ENCODE results near the gene NEDD4L.

The NEDD4L gene

DNA sequence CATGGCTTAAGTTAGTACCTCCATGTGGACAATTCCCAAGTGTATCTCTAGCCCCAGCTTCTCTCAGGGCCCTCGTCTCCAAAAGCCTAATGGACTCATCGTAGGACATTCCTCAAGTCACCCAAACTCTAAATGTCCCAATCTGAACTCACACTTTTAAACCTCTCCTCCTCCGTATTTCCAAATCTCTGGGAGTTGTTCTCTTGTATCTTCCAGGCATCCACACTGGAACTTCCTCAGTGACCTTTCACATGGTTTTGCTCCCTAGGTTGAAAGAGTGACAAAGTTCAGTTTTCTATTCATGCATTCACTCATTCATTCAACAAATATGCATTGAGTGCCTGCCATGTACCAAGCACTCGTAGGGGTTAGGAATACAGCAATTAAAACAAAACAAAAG, 364.6 kb downstream of the NEDD4L start:
- Histone ChIP-seq H3K4me2 (ENCODE audit: low read depth, low read length, poor library complexity, severe bottlenecking) (no peak overlapping the region), H3K27ac (ENCODE audit: low read depth, low read length) (no peak overlapping the region), H3K9me2 (replicated peaks; ENCODE audit: insufficient read depth, low read length) (no peaks in the 10 kb centered on the region), H3K36me3 (ENCODE audit: low read length) (no peaks in the 10 kb centered on the region), H3K9me3 (ENCODE audit: insufficient read depth, low read length) (no peaks in the 10 kb centered on the region), H4K20me1 (ENCODE audit: low read depth, low read length) (no peaks in the 10 kb centered on the region), H3K27me3 (ENCODE audit: low read length) (no peaks in the 10 kb centered on the region), H3K4me3 (ENCODE audit: insufficient read depth, low read length, poor library complexity, severe bottlenecking) (no peak overlapping the region), H3F3A (ENCODE audit: insufficient read depth) (no peaks in the 10 kb centered on the region), H3K79me2 (ENCODE audit: insufficient read depth, low read length) (no peaks in the 10 kb centered on the region), H2AFZ (ENCODE audit: low read depth, low read length, severe bottlenecking) (no peak overlapping the region), H3K9ac (ENCODE audit: low read length) (no peak overlapping the region)
- TF ChIP-seq EZH2phosphoT487 (conservative IDR thresholded peaks at IDR 0.05; ENCODE audit: low read length) (no peak), CTCF (IDR thresholded peaks at IDR 0.05; ENCODE audit: insufficient read depth, low read length, poor library complexity, severe bottlenecking) (no peak)

- Histone ChIP-seq H3K27me3 (ENCODE audit: low read length) (no peaks in the 10 kb centered on the region), H3F3A (ENCODE audit: insufficient read depth) (no peaks in the 10 kb centered on the region), H3K27ac (ENCODE audit: low read depth, low read length) (no peak overlapping the region), H3K9ac (ENCODE audit: low read length) (no peak overlapping the region), H2AFZ (ENCODE audit: low read depth, low read length, severe bottlenecking) (no peak overlapping the region), H3K4me3 (ENCODE audit: insufficient read depth, low read length, poor library complexity, severe bottlenecking) (no peak overlapping the region), H3K4me2 (ENCODE audit: low read depth, low read length, poor library complexity, severe bottlenecking) (no peak overlapping the region), H3K79me2 (ENCODE audit: insufficient read depth, low read length) (no peaks in the 10 kb centered on the region), H3K9me3 (ENCODE audit: insufficient read depth, low read length) (no peaks in the 10 kb centered on the region), H4K20me1 (ENCODE audit: low read depth, low read length) (no peaks in the 10 kb centered on the region), H3K9me2 (replicated peaks; ENCODE audit: insufficient read depth, low read length) (no peaks in the 10 kb centered on the region), H3K36me3 (ENCODE audit: low read length) (no peaks in the 10 kb centered on the region)
- TF ChIP-seq EZH2phosphoT487 (conservative IDR thresholded peaks at IDR 0.05; ENCODE audit: low read length), result no peak
- TF ChIP-seq CTCF (IDR thresholded peaks at IDR 0.05; ENCODE audit: insufficient read depth, low read length, poor library complexity, severe bottlenecking), result no peak
These were observed 365.9 kb downstream of the NEDD4L start for GRCh38 chr18:58409802-58410445.

GRCh38 chr18:58411323-58411722, 367.3 kb downstream of the NEDD4L start:
- TF ChIP-seq EZH2phosphoT487 (conservative IDR thresholded peaks at IDR 0.05; ENCODE audit: low read length) (no peak), CTCF (IDR thresholded peaks at IDR 0.05; ENCODE audit: insufficient read depth, low read length, poor library complexity, severe bottlenecking) (no peak)
- no peaks in the 10 kb centered on the region for H3K36me3 ChIP-seq (ENCODE audit: low read length)
- no peak overlapping the region for H3K27ac ChIP-seq (ENCODE audit: low read depth, low read length)
- no peak overlapping the region for H3K4me3 ChIP-seq (ENCODE audit: insufficient read depth, low read length, poor library complexity, severe bottlenecking)
- no peak overlapping the region for H3K9ac ChIP-seq (ENCODE audit: low read length)
- no peaks in the 10 kb centered on the region for H3K79me2 ChIP-seq (ENCODE audit: insufficient read depth, low read length)
- H3K9me2 ChIP-seq (replicated peaks; ENCODE audit: insufficient read depth, low read length), result no peaks in the 10 kb centered on the region
- no peaks in the 10 kb centered on the region for H3F3A ChIP-seq (ENCODE audit: insufficient read depth)
- no peaks in the 10 kb centered on the region for H3K27me3 ChIP-seq (ENCODE audit: low read length)
- no peak overlapping the region for H3K4me2 ChIP-seq (ENCODE audit: low read depth, low read length, poor library complexity, severe bottlenecking)
- H2AFZ ChIP-seq (ENCODE audit: low read depth, low read length, severe bottlenecking), result no peak overlapping the region
- no peaks in the 10 kb centered on the region for H4K20me1 ChIP-seq (ENCODE audit: low read depth, low read length)
- no peaks in the 10 kb centered on the region for H3K9me3 ChIP-seq (ENCODE audit: insufficient read depth, low read length)
